Nephron (organoid): Measurements from ENCODE around the gene GRK3.
"Not testable (repeated sequence)": the region's sequence is repeated elsewhere in the genome, so short reads cannot be mapped to it uniquely, and the experiment has no call there.

ENCODE experiments used
- H3K27ac Mint-ChIP-seq, 3 experiments: 2 replicates each; pipeline ENCODE4 v1.8.0; 2020; ENCODE audit warnings: mixed read lengths in 3 of 3, mild to moderate bottlenecking in 2 of 3, moderate library complexity in 1 of 3
- H3K27me3 Mint-ChIP-seq: 2 replicates; pipeline ENCODE4 v1.8.0; 2021; ENCODE audit warnings: low read depth, mild to moderate bottlenecking, moderate library complexity, mixed read lengths
- H3K36me3 Mint-ChIP-seq: 2 replicates; pipeline ENCODE4 v1.8.0; 2020; ENCODE audit warnings: low read depth, mixed read lengths
- H3K4me1 Mint-ChIP-seq: 2 replicates; pipeline ENCODE4 v1.8.0; 2020; ENCODE audit warnings: mixed read lengths
- H3K4me3 Mint-ChIP-seq, 3 experiments: 2 replicates each; pipeline ENCODE4 v1.8.0; 2020; ENCODE audit warnings: mild to moderate bottlenecking in 3 of 3, mixed read lengths in 3 of 3, moderate library complexity in 2 of 3
- H3K9me3 Mint-ChIP-seq: 2 replicates; pipeline ENCODE4 v1.8.0; 2020; ENCODE audit warnings: mixed read lengths
- TF ChIP-seq, protein P1 (sequence below), 3 experiments: fragments of 200-600 bp; sonication (generic); IDR thresholded peaks; one replicate each; pipeline ENCODE4 v1.5.0; 2021; ENCODE audit warnings: antibody characterized with exemption in 3 of 3; ENCODE audit not compliant: unreplicated experiment in 3 of 3

GRK3 gene

DNA sequence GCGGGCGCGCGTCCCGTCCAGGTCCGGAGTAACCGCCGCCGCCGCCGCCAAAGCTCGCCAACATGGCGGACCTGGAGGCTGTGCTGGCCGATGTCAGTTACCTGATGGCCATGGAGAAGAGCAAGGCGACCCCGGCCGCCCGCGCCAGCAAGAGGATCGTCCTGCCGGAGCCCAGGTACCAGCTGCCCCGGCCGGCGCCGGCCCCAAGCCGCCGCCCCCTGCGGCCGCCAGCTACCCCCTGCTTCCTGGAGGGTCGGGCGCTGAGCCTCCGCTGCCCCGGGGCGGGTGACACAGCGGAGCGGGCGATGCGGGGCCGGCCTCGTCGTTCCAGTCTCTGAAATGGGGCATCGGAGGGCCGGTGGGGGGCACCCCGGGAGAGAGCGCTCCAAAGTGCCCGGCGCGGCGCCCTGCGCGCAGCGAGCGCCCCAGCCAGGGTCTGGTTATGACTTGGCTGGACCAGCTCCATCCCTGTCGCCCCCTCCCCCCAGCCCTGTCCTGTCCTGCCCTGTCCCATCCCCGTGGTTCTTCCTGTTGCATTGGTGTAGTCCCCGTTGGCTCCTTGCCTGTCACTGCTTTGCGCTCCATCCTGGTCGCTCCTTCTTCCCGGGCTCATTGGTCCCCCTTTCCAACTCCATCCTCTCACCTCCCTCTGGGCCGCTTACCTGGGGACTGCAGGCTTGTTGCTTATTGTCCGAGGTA lies 653 bp downstream of the GRK3 start:
- Mint-ChIP-seq H3K27ac (peak overlapping the region in 1 of 3 experiments; percentile 61), H3K4me3 (peak overlapping the region; percentile 95 to 97 (median 97)), H3K4me1 (peaks cover 39% of the 10 kb centered on the region), H3K36me3 (no peaks in the 10 kb centered on the region), H3K9me3 (no peaks in the 10 kb centered on the region), H3K27me3 (peaks cover 12% of the 10 kb centered on the region)
- TF ChIP-seq, protein P1, sequence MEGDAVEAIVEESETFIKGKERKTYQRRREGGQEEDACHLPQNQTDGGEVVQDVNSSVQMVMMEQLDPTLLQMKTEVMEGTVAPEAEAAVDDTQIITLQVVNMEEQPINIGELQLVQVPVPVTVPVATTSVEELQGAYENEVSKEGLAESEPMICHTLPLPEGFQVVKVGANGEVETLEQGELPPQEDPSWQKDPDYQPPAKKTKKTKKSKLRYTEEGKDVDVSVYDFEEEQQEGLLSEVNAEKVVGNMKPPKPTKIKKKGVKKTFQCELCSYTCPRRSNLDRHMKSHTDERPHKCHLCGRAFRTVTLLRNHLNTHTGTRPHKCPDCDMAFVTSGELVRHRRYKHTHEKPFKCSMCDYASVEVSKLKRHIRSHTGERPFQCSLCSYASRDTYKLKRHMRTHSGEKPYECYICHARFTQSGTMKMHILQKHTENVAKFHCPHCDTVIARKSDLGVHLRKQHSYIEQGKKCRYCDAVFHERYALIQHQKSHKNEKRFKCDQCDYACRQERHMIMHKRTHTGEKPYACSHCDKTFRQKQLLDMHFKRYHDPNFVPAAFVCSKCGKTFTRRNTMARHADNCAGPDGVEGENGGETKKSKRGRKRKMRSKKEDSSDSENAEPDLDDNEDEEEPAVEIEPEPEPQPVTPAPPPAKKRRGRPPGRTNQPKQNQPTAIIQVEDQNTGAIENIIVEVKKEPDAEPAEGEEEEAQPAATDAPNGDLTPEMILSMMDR (IDR thresholded peaks at IDR 0.05; ENCODE audit: unreplicated experiment in 3 of 3), result no peak

DNA sequence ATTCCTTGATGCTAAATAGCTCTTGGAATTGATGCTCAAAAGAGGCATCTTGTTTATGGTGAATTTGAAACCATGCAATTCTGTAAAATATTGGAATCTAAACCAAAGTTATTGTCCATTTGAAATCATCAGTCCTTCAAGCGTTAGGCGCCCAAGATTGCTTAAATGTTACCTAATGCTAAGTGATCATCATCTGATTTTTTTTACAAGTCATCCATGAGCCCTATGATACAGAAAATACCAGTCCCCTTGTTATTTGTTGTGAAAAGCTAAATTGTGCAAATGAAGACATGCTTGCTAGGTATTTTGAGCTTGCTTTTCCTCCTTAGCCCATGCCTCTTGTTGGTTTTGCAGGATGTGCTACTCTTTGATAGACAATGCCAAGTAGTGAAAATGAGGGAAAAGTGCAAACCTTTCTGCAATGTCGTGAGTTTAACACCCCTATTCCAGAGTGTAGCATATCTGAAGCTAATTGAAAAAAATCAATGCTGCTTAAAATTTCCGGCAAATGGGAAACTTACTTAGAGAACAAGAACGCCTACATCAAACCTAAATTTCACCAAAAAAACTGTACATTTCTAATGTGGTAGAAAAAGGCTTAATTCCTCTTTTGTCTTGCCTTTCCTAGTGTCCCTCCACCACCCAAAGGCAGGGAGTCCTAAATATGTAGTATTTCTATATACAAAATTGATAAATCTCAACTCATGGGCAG lies 1.9 kb downstream of the GRK3 start:
- H3K36me3 Mint-ChIP-seq, result no peaks in the 10 kb centered on the region
- TF ChIP-seq, protein P1 (IDR thresholded peaks at IDR 0.05; ENCODE audit: unreplicated experiment in 3 of 3), result no peak
- peak overlapping the region in 1 of 3 experiments; percentile 3 for H3K27ac Mint-ChIP-seq
- H3K4me1 Mint-ChIP-seq, result peaks cover 39% of the 10 kb centered on the region
- H3K4me3 Mint-ChIP-seq, result peak overlapping the region; percentile 95 to 97 (median 97)
- no peaks in the 10 kb centered on the region for H3K9me3 Mint-ChIP-seq
- H3K27me3 Mint-ChIP-seq, result peaks cover 12% of the 10 kb centered on the region

DNA sequence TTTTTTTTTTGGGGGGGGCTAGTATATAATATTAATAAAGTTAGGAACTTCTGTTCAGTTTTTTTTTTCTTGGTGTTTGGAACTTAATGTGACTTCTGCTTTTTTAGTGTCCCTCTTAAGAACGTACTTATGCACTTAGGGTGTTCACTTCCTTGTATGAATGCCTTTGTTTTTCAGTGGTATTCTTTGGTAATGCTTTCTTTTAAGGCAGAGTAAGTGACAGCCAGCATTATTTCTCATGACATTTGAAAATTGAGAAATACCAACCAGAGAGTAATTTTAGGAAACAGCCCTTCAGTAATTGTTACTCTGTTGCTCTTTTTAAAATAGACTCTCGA lies 2.4 kb downstream of the GRK3 start:
- Mint-ChIP-seq H3K27me3 (peaks cover 12% of the 10 kb centered on the region), H3K9me3 (no peaks in the 10 kb centered on the region), H3K4me1 (peaks cover 39% of the 10 kb centered on the region), H3K4me3 (peak overlapping the region; percentile 44 to 95 (median 58)), H3K36me3 (no peaks in the 10 kb centered on the region), H3K27ac (no peak overlapping the region)
- TF ChIP-seq, protein P1 (IDR thresholded peaks at IDR 0.05; ENCODE audit: unreplicated experiment in 3 of 3), result no peak

GRCh38 chr22:25567251-25567675 lies 2.8 kb downstream of the GRK3 start:
- Mint-ChIP-seq H3K9me3 (no peaks in the 10 kb centered on the region), H3K4me1 (peaks cover 39% of the 10 kb centered on the region), H3K36me3 (no peaks in the 10 kb centered on the region), H3K4me3 (peak overlapping the region in 2 of 3 experiments; percentile 58 to 95), H3K27me3 (peaks cover 12% of the 10 kb centered on the region), H3K27ac (no peak overlapping the region)
- TF ChIP-seq, protein P1 (IDR thresholded peaks at IDR 0.05; ENCODE audit: unreplicated experiment in 3 of 3), result no peak

- not testable (repeated sequence) for H3K9me3 Mint-ChIP-seq, H3K27ac Mint-ChIP-seq, H3K36me3 Mint-ChIP-seq
- Mint-ChIP-seq H3K27me3 (peaks cover 12% of the 10 kb centered on the region), H3K4me1 (peaks cover 34% of the 10 kb centered on the region), H3K4me3 (peak overlapping the region in 2 of 3 experiments; percentile 8 to 30)
These were observed 3.6 kb downstream of the GRK3 start for GRCh38 chr22:25568066-25568465.

- Mint-ChIP-seq H3K36me3 (no peaks in the 10 kb centered on the region), H3K4me3 (no peak overlapping the region), H3K9me3 (peaks cover 2% of the 10 kb centered on the region), H3K27me3 (peaks cover 6% of the 10 kb centered on the region), H3K27ac (no peak overlapping the region), H3K4me1 (peaks cover 22% of the 10 kb centered on the region)
- TF ChIP-seq, protein P1 (IDR thresholded peaks at IDR 0.05; ENCODE audit: unreplicated experiment in 3 of 3), result no peak
These were observed 4.9 kb downstream of the GRK3 start for GRCh38 chr22:25569361-25569760.
